Spleen (tissue), 11 donors: ENCODE results near the gene MAP2K5. TPM values are rescaled to one million over a fixed set of nuclear protein-coding genes. Genes with fewer than 3 reads are reported as not detected.

Experiments used
- DNase-seq: peaks from one replicate; pipeline ENCODE4 v3.0.0-alpha.2; 2020
- H3K27ac ChIP-seq, 8 donors: fragments of 200-600 bp; sonication (generic) in 7 of 8; 1 replicate in 4 of 8; 2 replicates in 4 of 8; pipeline versions ENCODE4 v1.5.0 to v1.8.0; 2016 to 2021; ENCODE audit warnings: inconsistent platforms in 4 of 8, mild to moderate bottlenecking in 4 of 8, moderate library complexity in 1 of 8
- H3K27me3 ChIP-seq, 7 donors: fragments of 200-600 bp; sonication (generic) in 6 of 7; replicated peaks in 1 of 7; 1 replicate in 4 of 7; 2 replicates in 3 of 7; pipeline versions ENCODE4 v1.5.0 to v1.8.0; 2016 to 2021; ENCODE audit warnings: inconsistent platforms in 3 of 7, mild to moderate bottlenecking in 1 of 7
- H3K36me3 ChIP-seq, 6 donors: fragments of 200-600 bp; sonication (generic) in 5 of 6; 1 replicate in 4 of 6; 2 replicates in 2 of 6; pipeline versions ENCODE4 v1.5.0 to v1.8.0; 2016 to 2021; ENCODE audit warnings: inconsistent platforms in 2 of 6
- H3K4me1 ChIP-seq, 6 donors: fragments of 200-600 bp; sonication (generic) in 5 of 6; 1 replicate in 3 of 6; 2 replicates in 3 of 6; pipeline versions ENCODE4 v1.5.0 to v1.8.0; 2016 to 2021; ENCODE audit warnings: inconsistent platforms in 3 of 6
- H3K4me3 ChIP-seq, 8 donors: fragments of 200-600 bp; sonication (generic) in 7 of 8; 1 replicate in 4 of 8; 2 replicates in 4 of 8; pipeline versions ENCODE4 v1.5.0 to v1.8.0; 2016 to 2021; ENCODE audit warnings: inconsistent platforms in 4 of 8, mild to moderate bottlenecking in 4 of 8, moderate library complexity in 2 of 8
- H3K9me3 ChIP-seq, 8 donors: fragments of 200-600 bp; sonication (generic) in 7 of 8; 1 replicate in 4 of 8; 2 replicates in 4 of 8; pipeline versions ENCODE4 v1.5.0 to v1.8.0; 2016 to 2021; ENCODE audit warnings: inconsistent platforms in 4 of 8
- CTCF ChIP-seq, 11 experiments: fragments of 200-600 bp in 7 of 11; fragments of 450-650 bp in 4 of 11; sonication (generic) in 4 of 11; IDR thresholded peaks in 8 of 11; conservative IDR thresholded peaks in 3 of 11; 1 replicate in 7 of 11; 2 replicates in 4 of 11; pipeline versions ENCODE4 v1.4.0 to v1.8.0; 2016 to 2021; ENCODE audit warnings: antibody characterized with exemption in 11 of 11, inconsistent platforms in 4 of 11, mild to moderate bottlenecking in 1 of 11
- POLR2A ChIP-seq, 3 donors: fragments of 450-650 bp; IDR thresholded peaks; one replicate each; pipeline ENCODE4 v1.5.1; 2017; ENCODE audit warnings: antibody characterized with exemption in 3 of 3, mild to moderate bottlenecking in 1 of 3
- POLR2AphosphoS5 ChIP-seq, 3 donors: sonication (generic); formaldehyde crosslinking; IDR thresholded peaks; one replicate each; pipeline ENCODE4 v1.5.1; 2017; ENCODE audit warnings: antibody characterized with exemption in 3 of 3
- WGBS, 5 donors: extraction: QIAGEN DNeasy Blood & Tissue Kit in 3 of 5; methylation state at CpG; one replicate each; pipeline versions ENCODE4 v1.1.5 to v1.1.7; 2013 to 2018; 5-methylcytosine and 5-hydroxymethylcytosine counted together
- intact Hi-C: fragments of 100-400 bp; cut with DNase I; formaldehyde crosslinking; loops from one replicate; pipeline ENCODE4 v1.15.0; 2023; ENCODE audit warnings: low total_unique reads
- polyA plus RNA-seq, 3 donors: library from polyadenylated mRNA; stranded (reverse); fragments of 200-250 nt; gene quantifications; one replicate each; pipeline ENCODE4 v1.2.1, GENCODE V29; 2013
- total RNA-seq, 7 donors: library from RNA; depleted of rRNA in 3 of 7; stranded (reverse); fragments of >200 nt in 3 of 7; fragmentation: NEBNext Ultra II Directional in 4 of 7; extraction: Animal tissue kit (Norgen Biotek cat#: 25700) in 4 of 7; gene quantifications; one replicate each; pipeline versions ENCODE4 v1.1.0 to v1.2.1, GENCODE V29; 2016 to 2021
- donor health status: healthy with polysubstance abuse.
- donor health status: DM: no; HTN: no; CAD: no; lungs with moderate emphysema.
- donor health status: DM: no; HTN: no; CAD: no.
- donor health status: Bipolar disorder and iron deficiency.
- donor health status: healthy.
- donor health status: DM: no; HTN: no; CAD: no.
- donor health status: DM: yes; HTN: yes; CAD: no.

The MAP2K5 gene
- total and polyA plus RNA-seq, 10 donors = 8.4 to 30.4 (median 14.6) TPM

- DNase-seq = no peak
- Histone ChIP-seq H3K4me1 (peaks cover 0 to 4% (median 0%) of the 10 kb centered on the region in 6 donors), H3K9me3 (peaks cover 0 to 5% (median 0%) of the 10 kb centered on the region in 8 donors), H3K27ac (no peak overlapping the region), H3K36me3 (peaks cover 0 to 66% (median 8%) of the 10 kb centered on the region in 6 donors), H3K4me3 (no peak overlapping the region), H3K27me3 (no peaks in the 10 kb centered on the region)
- WGBS, 5 donors = 96 to 100% (median 97%) methylated on average over 4 of the region's 4 CpGs
- intact Hi-C loops = no loop called here
- no peak for TF ChIP-seq POLR2A (IDR thresholded peaks at IDR 0.05)
Measured at GRCh38 chr15:67558502-67558901, 16.0 kb downstream of the MAP2K5 start.

- Histone ChIP-seq H3K4me1 (peaks cover 0 to 7% (median under 1%) of the 10 kb centered on the region in 6 donors), H3K27ac (no peak overlapping the region), H3K4me3 (no peak overlapping the region), H3K9me3 (peaks cover 0 to 5% (median 0%) of the 10 kb centered on the region in 8 donors), H3K27me3 (no peaks in the 10 kb centered on the region), H3K36me3 (peaks cover 0 to 67% (median 8%) of the 10 kb centered on the region in 6 donors)
- no peak for DNase-seq
- 90 to 100% (median 97%) methylated on average over 1 of the region's 1 CpG for WGBS, 5 donors
- intact Hi-C loops = no loop called here
- TF ChIP-seq POLR2AphosphoS5 (IDR thresholded peaks at IDR 0.05) (no peak), POLR2A (IDR thresholded peaks at IDR 0.05) (no peak), CTCF (IDR thresholded peaks at IDR 0.05 in 8 of 11, conservative IDR thresholded peaks at IDR 0.05 in 3 of 11) (no peak)
Measured at GRCh38 chr15:67559158-67559557, 16.7 kb downstream of the MAP2K5 start.

- Histone ChIP-seq H3K36me3 (peaks cover 0 to 64% (median 8%) of the 10 kb centered on the region in 6 donors), H3K4me1 (peaks cover 0 to 11% (median 4%) of the 10 kb centered on the region in 6 donors), H3K4me3 (no peak overlapping the region), H3K27ac (no peak overlapping the region), H3K9me3 (peaks cover 0 to 5% (median 0%) of the 10 kb centered on the region in 8 donors), H3K27me3 (no peaks in the 10 kb centered on the region)
- intact Hi-C loops = no loop called here
- WGBS, 5 donors = 95 to 99% (median 98%) methylated on average over 2 of the region's 2 CpGs
- TF ChIP-seq POLR2AphosphoS5 (IDR thresholded peaks at IDR 0.05) (no peak), POLR2A (IDR thresholded peaks at IDR 0.05) (no peak), CTCF (IDR thresholded peaks at IDR 0.05 in 8 of 11, conservative IDR thresholded peaks at IDR 0.05 in 3 of 11) (no peak)
- no peak for DNase-seq
Measured at GRCh38 chr15:67559576-67559975, 17.1 kb downstream of the MAP2K5 start.

- peaks cover 2 to 16% (median 6%) of the 10 kb centered on the region in 6 donors for H3K4me1 ChIP-seq
- intact Hi-C loops = no loop called here
- no peak for DNase-seq
- peaks cover 0 to 5% (median 0%) of the 10 kb centered on the region in 8 donors for H3K9me3 ChIP-seq
- WGBS, 5 donors = 83 to 97% (median 94%) methylated on average over 1 of the region's 1 CpG
- no peak for TF ChIP-seq CTCF (IDR thresholded peaks at IDR 0.05 in 8 of 11, conservative IDR thresholded peaks at IDR 0.05 in 3 of 11)
- no peak for TF ChIP-seq POLR2AphosphoS5 (IDR thresholded peaks at IDR 0.05)
- no peak for TF ChIP-seq POLR2A (IDR thresholded peaks at IDR 0.05)
- H3K27ac ChIP-seq = no peak overlapping the region
- no peaks in the 10 kb centered on the region for H3K27me3 ChIP-seq
- H3K4me3 ChIP-seq = no peak overlapping the region
- H3K36me3 ChIP-seq = peaks cover 0 to 57% (median 7%) of the 10 kb centered on the region in 6 donors
Measured at GRCh38 chr15:67560320-67560719, 17.8 kb downstream of the MAP2K5 start.
